ENCODE measurements around the gene MVK.

MVK gene

DNA sequence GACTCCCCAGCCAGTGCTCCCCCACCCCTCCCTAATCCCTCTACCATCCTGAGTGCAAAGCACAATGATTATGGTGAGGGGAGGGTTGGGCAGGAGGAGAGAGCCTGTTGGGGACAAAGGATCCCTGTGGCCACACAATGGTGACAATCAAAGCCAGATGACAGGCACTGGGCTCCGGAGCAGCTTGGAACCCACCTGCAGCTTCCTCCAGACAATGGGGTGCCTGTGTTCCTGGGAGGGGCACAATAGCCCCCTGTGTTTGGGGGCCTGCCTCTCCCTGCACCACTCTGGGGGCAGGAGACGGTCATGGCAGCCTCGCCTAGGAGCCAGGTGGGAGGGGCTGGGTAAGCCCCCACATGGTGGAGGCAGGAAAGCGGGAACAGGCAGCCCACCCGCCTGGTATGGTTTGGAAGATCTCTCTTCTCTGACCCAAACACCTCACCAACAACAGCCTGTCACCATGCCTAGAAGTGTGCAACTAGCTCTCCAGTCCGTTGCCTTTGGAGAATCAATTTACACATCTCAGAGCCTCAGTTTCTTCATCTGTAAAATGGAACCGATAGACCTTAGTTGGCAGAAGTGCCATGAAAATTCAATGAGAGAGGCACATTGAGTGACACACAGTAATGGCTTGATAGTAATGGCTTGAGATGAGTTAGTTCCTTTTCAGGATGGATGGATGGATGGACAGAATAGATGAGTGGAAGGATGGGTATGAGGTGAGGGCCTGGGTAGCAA, 53.0 kb downstream of the MVK start:
- no peak for DNase-seq (ENCODE audit: low read depth in 4 of 4, low spot score in 1 of 4)

DNA sequence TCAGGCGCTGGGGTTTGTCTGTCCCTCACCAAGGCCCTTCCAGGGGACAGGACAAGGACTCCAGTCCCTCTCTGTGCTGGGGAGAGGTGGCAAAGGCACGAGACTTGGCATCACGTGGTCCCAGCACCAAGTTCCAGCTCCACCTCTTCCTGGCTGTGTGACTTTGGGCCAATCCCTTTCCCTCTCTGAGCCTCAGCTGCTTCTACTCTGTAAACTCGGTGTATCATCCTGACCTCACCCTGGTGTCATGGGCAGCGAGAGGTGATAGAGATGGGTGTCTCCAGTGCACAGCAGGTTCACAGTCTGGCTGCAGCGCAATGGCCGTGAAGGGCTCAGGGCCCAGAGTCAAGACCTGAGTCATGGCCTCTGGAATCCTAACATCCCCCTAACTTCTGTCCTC, 54.0 kb downstream of the MVK start:
- no peak for DNase-seq (ENCODE audit: low read depth in 4 of 4, low spot score in 1 of 4)

DNA sequence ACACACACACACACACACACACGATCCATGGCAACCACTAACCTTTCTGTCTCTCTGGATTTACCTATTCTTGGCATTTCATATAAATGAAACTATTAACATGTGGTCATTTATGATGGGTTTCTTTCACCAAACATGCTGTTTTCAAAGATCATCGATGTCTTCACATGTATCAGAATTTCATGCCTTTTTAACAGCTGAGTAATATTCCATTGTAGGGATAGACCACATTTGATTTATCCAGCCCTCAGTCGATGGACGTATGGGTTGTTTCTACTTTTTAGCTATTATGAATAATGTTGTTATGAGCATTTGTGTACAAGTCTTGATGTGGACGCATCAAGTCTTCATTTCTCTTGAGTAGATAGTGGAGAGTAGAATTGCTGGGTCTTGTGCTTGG, 56.5 kb downstream of the MVK start:
- DNase-seq (ENCODE audit: low read depth in 4 of 4, low spot score in 1 of 4): no peak

DNA sequence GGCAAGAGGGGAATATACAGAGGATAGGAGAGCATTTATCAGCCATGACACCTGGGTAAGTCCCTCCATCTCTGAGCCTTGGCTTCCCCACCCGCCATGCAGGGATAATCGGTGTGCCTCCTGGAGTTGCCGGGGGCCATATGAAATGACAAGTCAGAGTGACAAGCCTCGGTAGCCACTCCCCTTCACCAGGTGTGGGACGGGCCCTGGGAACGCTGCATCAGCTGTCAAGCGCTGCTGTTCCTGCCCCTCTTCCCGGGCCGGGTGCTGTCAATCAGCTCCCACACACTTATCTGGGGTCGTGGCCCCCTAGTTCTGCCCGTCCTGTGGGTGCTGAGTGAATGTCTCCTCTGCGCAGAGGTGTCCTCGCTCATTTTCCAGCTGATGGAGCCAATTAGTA, 57.2 kb downstream of the MVK start:
- no peak for DNase-seq (ENCODE audit: low read depth in 4 of 4, low spot score in 1 of 4)

DNA sequence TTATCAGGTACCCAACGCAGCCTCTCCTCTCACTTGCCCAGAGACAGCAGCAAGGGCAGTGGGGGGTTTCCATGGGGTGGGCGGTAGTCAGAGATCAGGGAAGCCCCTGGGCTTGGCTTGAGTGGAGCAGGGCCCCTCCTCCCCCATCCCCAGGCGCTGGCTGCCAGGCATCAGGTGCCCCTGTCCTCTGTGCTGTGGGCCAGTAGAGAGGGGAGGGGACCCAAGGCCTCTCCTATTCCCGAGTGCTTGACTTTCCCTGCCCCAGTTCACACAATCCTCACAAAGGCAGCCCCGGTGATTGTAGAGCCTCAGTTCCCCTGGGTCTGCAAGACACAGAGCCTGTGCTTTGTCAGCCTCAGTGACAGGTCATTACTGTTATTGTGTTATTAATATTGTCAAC, 57.7 kb downstream of the MVK start:
- no peak for DNase-seq (ENCODE audit: low read depth in 4 of 4, low spot score in 1 of 4)

DNA sequence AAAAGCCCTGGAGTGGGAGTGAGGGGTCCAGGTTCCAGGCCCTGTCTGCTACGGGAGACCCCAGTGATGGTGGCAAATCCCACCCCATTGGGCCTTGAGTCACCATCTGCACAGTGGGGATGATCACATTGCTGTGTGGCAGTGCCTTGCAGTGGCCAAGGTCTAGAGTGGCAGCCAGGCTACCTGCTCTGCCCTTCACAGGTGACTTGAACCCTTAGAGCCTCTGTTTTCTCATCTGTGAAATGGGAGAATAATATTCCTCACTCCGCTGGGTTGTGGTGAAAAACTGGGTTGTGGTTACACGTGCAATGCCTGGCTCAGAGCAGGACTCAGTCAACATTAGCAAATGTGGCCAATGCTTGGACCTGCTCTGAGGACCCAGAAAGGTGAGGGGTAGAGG, 58.2 kb downstream of the MVK start:
- DNase-seq (ENCODE audit: low read depth in 4 of 4, low spot score in 1 of 4): no peak

DNA sequence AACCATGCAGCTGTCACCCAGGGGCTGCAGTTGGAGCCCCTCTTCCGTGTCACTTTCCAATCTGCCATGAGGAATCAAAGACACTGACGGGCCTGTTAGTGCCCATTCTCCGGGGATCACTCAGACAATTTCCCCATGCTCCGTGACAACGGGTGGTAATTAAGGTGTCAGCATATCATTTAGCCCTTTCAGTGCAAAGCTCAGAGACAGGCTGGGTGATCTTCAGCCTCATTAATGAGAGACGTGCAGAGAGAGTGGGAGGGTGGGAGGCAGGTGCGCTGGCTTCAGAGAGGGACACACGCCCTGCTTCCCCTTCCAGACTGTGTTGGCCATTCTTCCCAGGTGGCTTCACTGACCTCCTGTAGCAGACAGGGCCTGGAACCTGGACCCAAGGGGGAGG, 58.7 kb downstream of the MVK start:
- DNase-seq (ENCODE audit: low read depth in 4 of 4, low spot score in 1 of 4): no peak

DNA sequence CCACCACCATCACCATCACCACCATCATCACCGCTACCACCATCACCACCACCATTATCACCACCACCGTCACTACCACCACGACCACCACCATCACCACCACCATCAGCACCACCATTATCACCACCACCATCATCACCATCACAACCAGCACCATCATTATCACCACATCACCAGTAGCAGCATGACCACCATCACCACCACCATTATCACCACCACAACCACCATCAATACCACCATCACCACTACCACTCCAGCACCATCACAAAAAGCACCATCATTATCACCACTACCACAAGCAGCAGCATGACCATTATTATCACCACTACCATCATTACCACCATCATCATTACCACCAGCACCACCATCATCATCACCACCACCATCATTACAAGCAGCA, 62.1 kb downstream of the MVK start:
- no peak for DNase-seq (ENCODE audit: low read depth in 4 of 4, low spot score in 1 of 4)

DNA sequence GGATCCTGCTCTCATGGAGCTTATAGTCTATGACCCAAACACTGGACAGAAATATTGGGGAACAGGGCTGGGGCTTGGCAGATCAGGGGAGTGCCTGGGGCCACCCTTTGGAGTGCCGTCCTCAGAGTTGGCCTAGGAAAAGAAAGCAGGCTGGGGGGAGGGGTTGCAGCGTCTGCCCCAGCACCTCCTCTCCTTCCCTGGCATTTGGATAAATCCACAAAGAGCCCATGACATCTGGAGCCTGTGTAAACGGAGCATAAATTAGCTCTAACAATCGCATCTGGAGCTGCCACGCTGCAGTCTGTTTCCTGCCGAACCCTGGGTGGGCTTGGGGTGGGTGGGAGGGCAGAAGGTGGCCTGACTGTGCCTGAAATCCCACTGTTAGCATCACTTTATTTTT, 63.8 kb downstream of the MVK start:
- DNase-seq (ENCODE audit: low read depth in 4 of 4, low spot score in 1 of 4): no peak

DNA sequence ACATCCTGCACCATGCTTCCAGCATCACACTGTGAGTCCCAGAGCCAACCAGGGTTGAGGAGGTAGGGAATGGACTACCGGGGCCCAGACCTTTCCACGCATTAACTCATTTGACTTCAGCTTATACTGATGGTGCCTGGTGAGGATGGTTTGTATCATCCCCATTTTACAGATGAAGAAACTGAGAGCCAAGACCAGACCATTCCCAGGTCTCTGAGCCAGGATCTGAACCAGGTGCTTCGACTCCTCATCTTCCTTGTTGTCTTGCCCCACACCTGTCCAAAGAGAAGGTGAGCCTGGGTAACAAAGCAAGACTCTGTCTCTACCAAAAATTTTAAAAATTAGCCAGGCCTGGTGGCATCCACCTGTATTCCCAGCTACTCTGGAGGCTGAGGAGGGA, 64.4 kb downstream of the MVK start:
- no peak for DNase-seq (ENCODE audit: low read depth in 4 of 4, low spot score in 1 of 4)

DNA sequence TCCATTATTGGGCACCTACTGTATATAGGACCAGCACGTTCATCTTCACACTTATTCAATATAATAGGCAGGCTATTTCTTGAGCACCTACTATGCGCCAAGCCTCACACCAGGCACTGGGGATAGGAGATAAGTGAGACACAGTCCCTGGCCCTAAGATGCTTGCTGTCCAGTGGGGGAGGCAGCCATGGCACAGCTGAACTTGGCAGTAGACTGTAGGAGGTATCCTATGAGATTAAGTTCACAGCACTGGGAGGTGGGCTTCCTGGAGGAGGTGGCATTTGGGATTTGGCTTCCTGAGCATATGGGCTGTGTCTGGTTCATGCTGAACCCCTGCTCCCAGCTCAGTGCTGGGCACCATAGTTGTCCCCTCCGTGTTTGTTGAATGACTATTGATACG, 65.1 kb downstream of the MVK start:
- DNase-seq (ENCODE audit: low read depth in 4 of 4, low spot score in 1 of 4): no peak

DNA sequence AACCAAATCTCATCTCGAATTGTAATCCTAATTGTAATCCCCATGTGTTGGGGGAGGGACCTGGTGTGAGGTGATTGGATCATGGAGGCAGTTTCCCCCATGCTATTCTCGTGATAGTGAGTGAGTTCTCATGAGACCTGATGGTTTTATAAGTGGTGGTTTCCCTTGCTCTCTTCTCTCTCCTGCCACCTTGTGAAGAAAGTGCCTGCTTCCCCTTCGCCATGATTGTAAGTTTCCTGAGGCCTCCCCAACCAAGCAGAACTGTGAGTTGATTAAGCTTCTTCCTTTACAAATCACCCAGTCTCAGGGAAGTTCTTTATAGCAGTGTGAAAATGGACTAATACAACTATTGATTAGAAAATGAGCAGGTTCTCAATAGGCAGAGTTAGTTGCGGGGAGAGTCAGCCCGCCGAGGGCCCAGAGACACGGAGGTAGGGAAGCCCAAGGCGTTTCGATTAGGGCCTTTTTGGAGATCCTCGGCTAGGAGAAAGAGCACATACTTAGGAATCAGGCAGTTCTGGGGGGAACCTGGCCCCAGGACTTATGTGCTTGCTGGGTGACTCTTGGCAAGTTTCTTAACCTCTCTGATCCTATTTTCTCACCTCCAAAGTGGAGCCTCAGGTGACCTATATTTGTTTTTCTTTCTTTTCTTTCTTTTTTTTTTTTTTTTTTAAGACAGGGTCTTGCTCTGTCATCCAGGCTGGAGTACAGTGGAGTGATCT, 65.7 kb downstream of the MVK start:
- no peak for DNase-seq (ENCODE audit: low read depth in 4 of 4, low spot score in 1 of 4)

DNA sequence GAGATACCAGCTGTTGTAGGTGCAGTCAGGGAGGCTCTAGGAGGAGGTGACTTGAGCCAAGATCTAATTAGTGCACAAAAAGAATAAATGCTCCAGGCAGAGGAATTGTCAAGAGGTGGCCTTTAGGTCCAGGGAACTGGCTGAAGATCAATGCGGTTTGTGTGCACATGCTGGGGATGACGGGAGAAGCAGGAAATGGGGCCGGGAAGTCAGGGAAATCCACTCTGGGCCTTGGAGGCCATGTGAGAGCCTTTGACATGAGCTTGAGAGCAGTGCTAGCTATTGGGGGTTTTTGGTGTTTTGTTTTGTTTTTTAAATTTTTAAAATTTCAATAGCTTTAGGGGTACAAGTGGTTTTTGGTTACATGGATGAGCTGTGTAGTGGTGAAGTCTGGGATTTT, 67.4 kb downstream of the MVK start:
- no peak for DNase-seq (ENCODE audit: low read depth in 4 of 4, low spot score in 1 of 4)

DNA sequence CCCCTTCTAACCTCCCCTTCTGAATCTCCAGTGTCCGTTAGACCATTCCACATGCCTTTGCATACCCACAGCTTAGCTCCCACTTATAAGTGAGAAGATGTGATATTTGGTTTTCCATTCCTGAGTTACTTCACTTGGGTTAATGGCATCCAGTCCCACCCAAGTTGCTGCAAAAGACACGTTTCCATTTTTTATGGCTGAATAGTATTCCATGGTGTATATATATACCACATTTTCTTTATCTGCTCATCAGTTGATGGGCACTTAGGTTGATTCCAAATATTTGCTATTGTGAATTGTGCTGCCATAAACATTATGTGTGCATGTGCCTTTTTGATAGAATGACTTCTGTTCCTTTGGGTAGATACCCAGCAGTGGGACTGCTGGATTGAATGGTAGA, 67.8 kb downstream of the MVK start:
- DNase-seq (ENCODE audit: low read depth in 4 of 4, low spot score in 1 of 4): no peak

DNA sequence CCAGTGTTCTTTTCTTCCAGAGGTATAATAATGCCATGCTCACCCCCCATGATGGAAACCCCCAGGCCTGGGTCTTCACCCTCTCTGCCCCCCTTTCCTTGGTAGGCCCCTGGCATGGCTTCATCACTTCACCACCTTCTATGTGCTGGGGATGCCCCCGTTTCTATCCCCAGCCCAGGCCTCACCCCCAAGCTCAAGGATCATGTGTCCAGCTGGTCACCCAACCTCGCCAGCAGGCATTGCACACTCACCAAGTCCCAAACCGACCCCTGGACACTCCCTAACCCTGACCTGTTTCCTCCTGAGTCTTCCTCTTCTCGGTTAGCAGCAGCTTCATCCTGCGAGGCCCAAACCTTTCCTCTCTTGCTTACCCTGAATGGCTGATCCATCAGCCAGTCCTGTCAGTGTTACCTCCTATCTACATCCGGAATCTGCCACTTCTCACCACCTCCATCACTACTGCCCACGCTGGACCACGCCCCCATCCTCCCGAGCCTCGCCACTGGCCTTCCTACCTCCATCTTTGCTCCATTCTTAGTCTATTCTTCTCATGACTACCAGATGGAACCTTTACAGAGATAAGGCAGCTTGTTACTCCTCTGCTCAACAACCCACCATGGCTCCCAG, 69.0 kb downstream of the MVK start:
- no peak for DNase-seq (ENCODE audit: low read depth in 4 of 4, low spot score in 1 of 4)

DNA sequence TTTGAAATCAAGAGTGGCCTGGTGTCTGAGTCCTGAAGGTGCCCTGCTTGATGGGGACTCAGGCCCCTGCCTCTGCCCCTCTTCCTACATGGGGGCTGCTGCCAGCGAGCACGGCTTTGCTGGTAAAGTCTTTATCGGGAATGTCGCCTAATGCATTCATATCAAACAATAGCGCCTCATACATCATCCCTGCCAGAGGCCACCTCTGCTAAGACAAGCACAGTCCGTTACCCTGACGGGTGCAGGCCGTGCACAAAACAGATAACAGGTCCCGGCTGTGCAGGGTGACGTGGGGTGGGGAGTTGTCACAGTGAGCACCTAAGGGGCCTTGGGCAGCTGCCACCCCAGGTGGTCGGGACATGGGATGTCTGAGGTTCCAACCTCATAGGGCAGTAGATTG, 71.6 kb downstream of the MVK start:
- DNase-seq (ENCODE audit: low read depth in 4 of 4, low spot score in 1 of 4): no peak

DNA sequence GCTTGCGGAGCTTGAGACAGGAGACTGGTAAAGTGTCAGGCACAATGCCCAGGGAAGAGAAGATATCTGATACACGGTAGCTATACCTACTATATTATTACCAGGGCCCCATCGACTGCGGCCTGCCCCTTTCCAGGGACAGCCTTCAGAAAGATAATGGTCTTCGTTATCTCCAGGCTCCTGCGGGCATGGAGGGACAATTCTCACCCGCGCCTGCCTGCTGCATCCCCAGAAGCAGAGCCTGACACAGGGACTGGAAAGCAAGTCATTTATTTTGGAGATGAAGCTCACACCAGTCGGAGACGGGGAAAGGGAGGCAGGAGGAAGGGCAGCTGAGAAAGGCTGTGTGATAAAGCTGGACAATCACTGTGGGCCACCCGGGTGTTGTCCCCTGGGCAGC, 72.1 kb downstream of the MVK start:
- no peak for DNase-seq (ENCODE audit: low read depth in 4 of 4, low spot score in 1 of 4)
